Measurements from ENCODE around the gene KCNC4.

KCNC4 gene

DNA sequence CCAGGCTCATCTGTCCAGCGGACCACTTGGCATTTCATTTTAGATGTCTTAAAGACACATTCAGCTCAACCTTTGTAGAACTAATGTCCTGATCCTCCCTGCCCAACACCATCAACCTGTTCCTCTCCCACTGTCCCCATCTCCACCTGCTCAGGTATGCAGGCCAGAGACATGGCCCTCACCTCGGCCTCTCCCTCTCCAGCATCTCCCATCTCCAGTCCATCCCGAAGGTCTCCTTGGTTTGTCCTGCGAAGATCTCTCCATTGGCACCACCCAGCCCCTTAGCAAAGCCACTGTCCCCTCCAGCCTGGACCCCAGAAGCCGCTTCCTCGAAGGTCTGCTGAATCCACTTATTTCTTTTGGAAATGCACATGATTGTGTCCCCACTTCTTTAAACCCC is 20.9 kb upstream of the KCNC4 start:
- no peaks in the 10 kb centered on the region for H3K36me3 ChIP-seq
- H3K9me3 ChIP-seq: no peaks in the 10 kb centered on the region
- H3K4me1 ChIP-seq: peaks cover 15 to 44% (median 27%) of the 10 kb centered on the region in 4 donors
- intact Hi-C loops (cut with DNase I; ENCODE audit: low total_unique reads): no loop called here
- H3K27ac ChIP-seq: peak overlapping the region; percentile 82 to 91
- H3K27me3 ChIP-seq: no peaks in the 10 kb centered on the region
- TF ChIP-seq, protein P1, sequence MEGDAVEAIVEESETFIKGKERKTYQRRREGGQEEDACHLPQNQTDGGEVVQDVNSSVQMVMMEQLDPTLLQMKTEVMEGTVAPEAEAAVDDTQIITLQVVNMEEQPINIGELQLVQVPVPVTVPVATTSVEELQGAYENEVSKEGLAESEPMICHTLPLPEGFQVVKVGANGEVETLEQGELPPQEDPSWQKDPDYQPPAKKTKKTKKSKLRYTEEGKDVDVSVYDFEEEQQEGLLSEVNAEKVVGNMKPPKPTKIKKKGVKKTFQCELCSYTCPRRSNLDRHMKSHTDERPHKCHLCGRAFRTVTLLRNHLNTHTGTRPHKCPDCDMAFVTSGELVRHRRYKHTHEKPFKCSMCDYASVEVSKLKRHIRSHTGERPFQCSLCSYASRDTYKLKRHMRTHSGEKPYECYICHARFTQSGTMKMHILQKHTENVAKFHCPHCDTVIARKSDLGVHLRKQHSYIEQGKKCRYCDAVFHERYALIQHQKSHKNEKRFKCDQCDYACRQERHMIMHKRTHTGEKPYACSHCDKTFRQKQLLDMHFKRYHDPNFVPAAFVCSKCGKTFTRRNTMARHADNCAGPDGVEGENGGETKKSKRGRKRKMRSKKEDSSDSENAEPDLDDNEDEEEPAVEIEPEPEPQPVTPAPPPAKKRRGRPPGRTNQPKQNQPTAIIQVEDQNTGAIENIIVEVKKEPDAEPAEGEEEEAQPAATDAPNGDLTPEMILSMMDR (IDR thresholded peaks at IDR 0.05): no peak
- no peak overlapping the region for H3K4me3 ChIP-seq
- DNase-seq: no peak

DNA sequence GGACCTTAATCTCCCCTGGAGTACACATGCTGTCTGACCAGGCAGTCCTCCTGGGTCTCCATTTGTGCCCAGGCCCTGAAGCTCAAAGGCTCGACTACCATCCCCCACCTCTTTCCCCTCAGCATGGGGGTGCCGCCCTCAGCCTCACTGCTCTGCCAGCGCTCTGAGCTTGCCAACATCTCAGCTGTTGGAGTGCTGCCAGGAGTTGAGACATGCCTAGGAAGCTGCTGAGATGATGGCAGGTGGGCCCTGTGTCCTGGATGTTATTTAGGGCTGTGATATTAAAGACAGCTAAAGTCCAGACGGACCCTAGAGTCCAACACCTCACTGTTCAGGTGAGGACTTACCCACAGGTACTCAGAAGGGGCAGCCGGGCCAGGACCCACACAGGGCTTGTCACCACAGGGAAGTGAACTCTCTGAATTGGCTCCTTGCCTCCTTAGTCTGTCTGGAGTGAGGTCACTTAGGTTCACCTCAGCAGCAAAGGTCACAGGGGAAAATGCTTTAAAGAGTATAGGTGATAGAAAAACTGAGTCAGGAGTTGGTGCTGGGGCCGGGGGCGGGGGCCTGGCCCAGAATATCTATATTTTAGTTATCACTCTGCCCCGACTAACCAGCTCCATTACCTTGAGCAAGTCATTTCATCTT is 19.7 kb upstream of the KCNC4 start:
- DNase-seq: peak; percentile 46 to 81
- peaks cover 15 to 44% (median 27%) of the 10 kb centered on the region in 4 donors for H3K4me1 ChIP-seq
- no peaks in the 10 kb centered on the region for H3K9me3 ChIP-seq
- TF ChIP-seq, protein P1 (IDR thresholded peaks at IDR 0.05): no peak
- no peaks in the 10 kb centered on the region for H3K27me3 ChIP-seq
- H3K27ac ChIP-seq: peak overlapping the region; percentile 82 to 91
- no peaks in the 10 kb centered on the region for H3K36me3 ChIP-seq
- intact Hi-C loops (cut with DNase I; ENCODE audit: low total_unique reads): no loop called here
- H3K4me3 ChIP-seq: no peak overlapping the region

GRCh38 chr1:110192541-110192940 is 17.6 kb upstream of the KCNC4 start:
- Histone ChIP-seq H3K27me3 (no peaks in the 10 kb centered on the region), H3K27ac (no peak overlapping the region), H3K36me3 (no peaks in the 10 kb centered on the region), H3K9me3 (no peaks in the 10 kb centered on the region), H3K4me3 (no peak overlapping the region), H3K4me1 (peaks cover 15 to 32% (median 27%) of the 10 kb centered on the region in 4 donors)
- no peak for DNase-seq
- intact Hi-C loops (cut with DNase I; ENCODE audit: low total_unique reads): no loop called here
- TF ChIP-seq, protein P1 (IDR thresholded peaks at IDR 0.05): no peak

DNA sequence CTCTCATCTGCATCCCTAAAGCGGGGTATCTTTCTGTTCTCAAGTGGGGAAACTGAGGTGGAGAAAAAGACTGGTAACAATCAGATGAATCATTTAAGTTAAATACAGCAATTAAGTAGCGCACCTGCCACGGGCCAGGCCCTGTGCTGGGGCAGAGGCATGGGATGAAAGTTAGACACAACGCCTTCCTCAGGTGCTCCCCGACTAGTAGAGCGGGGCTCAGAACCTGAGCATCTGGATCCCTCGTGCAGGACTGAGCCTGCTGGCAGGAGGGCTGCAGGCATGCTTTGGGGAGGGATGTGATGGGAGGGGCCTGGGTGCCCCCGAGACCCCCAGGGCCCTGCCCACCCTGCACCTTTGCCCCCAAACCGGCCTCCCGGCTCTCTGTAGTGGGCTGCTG is 14.9 kb upstream of the KCNC4 start:
- peaks cover 4 to 7% (median 5%) of the 10 kb centered on the region in 4 donors for H3K4me1 ChIP-seq
- no peak overlapping the region for H3K4me3 ChIP-seq
- no peaks in the 10 kb centered on the region for H3K36me3 ChIP-seq
- TF ChIP-seq, protein P1 (IDR thresholded peaks at IDR 0.05): no peak
- H3K27me3 ChIP-seq: no peaks in the 10 kb centered on the region
- no peak overlapping the region for H3K27ac ChIP-seq
- no peak for DNase-seq
- intact Hi-C loops (cut with DNase I; ENCODE audit: low total_unique reads): no loop called here
- no peaks in the 10 kb centered on the region for H3K9me3 ChIP-seq

DNA sequence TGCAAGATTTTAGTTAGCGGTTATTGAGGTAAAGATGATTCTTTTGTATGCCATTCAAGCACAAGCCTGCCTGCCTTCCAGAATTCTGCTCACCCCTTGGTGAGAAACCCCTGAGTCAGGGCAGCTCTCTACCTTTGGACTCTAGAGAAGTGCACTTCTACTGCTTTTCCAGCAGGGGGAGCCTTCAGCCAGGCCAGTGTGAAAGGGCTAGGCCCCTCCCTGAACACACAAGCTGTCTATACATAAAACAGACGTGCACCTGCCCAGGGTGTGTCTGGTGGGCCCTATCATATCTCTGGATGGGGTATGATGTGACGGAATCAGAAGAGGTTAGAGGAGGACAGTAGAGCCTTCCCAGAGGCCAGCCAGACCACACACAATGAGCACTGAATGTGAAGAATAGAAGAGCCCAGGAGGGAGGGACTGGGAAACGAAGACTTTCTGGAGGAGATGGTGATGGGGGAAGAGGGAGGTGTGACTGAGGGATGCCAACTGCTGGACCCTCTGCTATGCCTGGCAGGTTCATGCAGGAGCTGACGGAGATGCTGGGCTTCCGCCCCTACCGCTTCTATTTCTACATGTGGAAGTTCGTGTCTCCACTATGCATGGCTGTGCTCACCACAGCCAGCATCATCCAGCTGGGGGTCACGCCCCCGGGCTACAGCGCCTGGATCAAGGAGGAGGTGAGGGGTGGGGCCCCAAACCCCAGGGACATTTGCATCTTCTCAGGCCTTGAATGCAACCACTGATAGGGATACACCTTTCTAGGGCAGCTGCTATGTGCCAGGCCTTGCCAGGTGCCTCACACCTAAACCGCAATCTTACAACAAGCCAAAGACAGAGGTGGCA is 13.0 kb upstream of the KCNC4 start:
- intact Hi-C loops (cut with DNase I; ENCODE audit: low total_unique reads): no loop called here
- Histone ChIP-seq H3K9me3 (no peaks in the 10 kb centered on the region), H3K36me3 (no peaks in the 10 kb centered on the region), H3K4me3 (no peak overlapping the region), H3K27me3 (no peaks in the 10 kb centered on the region), H3K27ac (no peak overlapping the region), H3K4me1 (no peaks in the 10 kb centered on the region)
- DNase-seq: no peak
- TF ChIP-seq, protein P1 (IDR thresholded peaks at IDR 0.05): peak; percentile 70 to 91
